H1 (cell line): ENCODE measurements around the gene LTO1. TPM values are rescaled to one million over a fixed set of nuclear protein-coding genes. Genes with fewer than 3 reads are reported as not detected.

Source experiments
- CTCF ChIA-PET: fragments of 300-600 bp; sonication (Branson Sonifier 250); formaldehyde crosslinking; loops from one replicate; lab custom pipeline; 2021; ENCODE audit not compliant: partially characterized antibody; lab: Charles Lee
- POLR2A ChIA-PET: fragments of 300-600 bp; sonication (Branson Sonifier 250); formaldehyde crosslinking; loops from one replicate; lab custom pipeline; 2021; ENCODE audit warnings: inconsistent platforms; ENCODE audit not compliant: partially characterized antibody; lab: Charles Lee
- DNase-seq, 2 experiments: peaks; one replicate each; pipeline versions ENCODE4 v3.0.0 to v3.0.0-alpha.2; 2010 to 2022; ENCODE audit warnings: low spot score in 2 of 2, low read depth in 1 of 2, mixed read lengths in 1 of 2
- FAIRE-seq: peaks from 2 replicates; lab custom pipeline; 2011; peaks lifted over from hg19 to GRCh38; lab: Jason Lieb, UNC
- H2AFZ ChIP-seq: 2 replicates; pipeline ENCODE4 v1.8.1; 2012; ENCODE audit warnings: low read length, inconsistent platforms
- H2AK5ac ChIP-seq: 2 replicates; pipeline ENCODE4 v1.6.1; 2013; ENCODE audit warnings: low read depth, low read length
- H2BK120ac ChIP-seq: replicated peaks from 2 replicates; pipeline ENCODE3; 2013; ENCODE audit warnings: low read depth, low read length, inconsistent platforms
- H2BK12ac ChIP-seq: 2 replicates; pipeline ENCODE4 v1.6.1; 2013; ENCODE audit warnings: low read depth, low read length
- H2BK15ac ChIP-seq: 2 replicates; pipeline ENCODE4 v1.6.1; 2013; ENCODE audit warnings: low read length
- H2BK20ac ChIP-seq: 2 replicates; pipeline ENCODE4 v1.6.1; 2013; ENCODE audit warnings: low read length
- H2BK5ac ChIP-seq: 2 replicates; pipeline ENCODE4 v1.6.1; 2013; ENCODE audit warnings: low read depth, low read length
- H3K14ac ChIP-seq: 2 replicates; pipeline ENCODE4 v1.6.1; 2013; ENCODE audit warnings: inconsistent platforms; ENCODE audit not compliant: insufficient read length
- H3K18ac ChIP-seq: 2 replicates; pipeline ENCODE4 v1.6.1; 2013; ENCODE audit warnings: low read length; ENCODE audit errors: extremely low read depth
- H3K23ac ChIP-seq: 2 replicates; pipeline ENCODE4 v1.6.1; 2013; ENCODE audit warnings: inconsistent platforms; ENCODE audit not compliant: insufficient read length
- H3K23me2 ChIP-seq: 2 replicates; pipeline ENCODE4 v1.6.1; 2013; ENCODE audit warnings: low read depth, low read length
- H3K27ac ChIP-seq: 2 replicates; pipeline ENCODE4 v1.6.1; 2011; ENCODE audit warnings: low read depth, low read length, inconsistent platforms
- H3K27me3 ChIP-seq, 4 experiments: replicated peaks in 1 of 4; 1 replicate in 1 of 4; 2 replicates in 3 of 4; pipeline versions ENCODE4 v1.6.1 to v1.8.1; 2011 to 2013; ENCODE audit warnings: low read length in 3 of 4, mild to moderate bottlenecking in 3 of 4, inconsistent platforms in 2 of 4, mixed read lengths in 2 of 4, moderate library complexity in 1 of 4; ENCODE audit not compliant: control insufficient read depth in 3 of 4, insufficient read depth in 3 of 4; ENCODE audit errors: extremely low read depth in 1 of 4
- H3K36me3 ChIP-seq, 4 experiments: 2 replicates each; pipeline versions ENCODE4 v1.6.1 to v1.8.1; 2011 to 2013; ENCODE audit warnings: mild to moderate bottlenecking in 4 of 4, low read length in 3 of 4, moderate library complexity in 2 of 4, control low read depth in 1 of 4, inconsistent platforms in 1 of 4; ENCODE audit not compliant: insufficient read depth in 4 of 4, control insufficient read depth in 2 of 4
- H3K4ac ChIP-seq: replicated peaks from 2 replicates; pipeline ENCODE3; 2013; ENCODE audit warnings: low read length, low read depth, mixed read lengths, inconsistent platforms; ENCODE audit not compliant: insufficient read length
- H3K4me1 ChIP-seq, 4 experiments: replicated peaks in 1 of 4; 1 replicate in 1 of 4; 2 replicates in 3 of 4; pipeline versions ENCODE4 v1.6.1 to v1.8.1; 2011 to 2013; ENCODE audit warnings: low read length in 3 of 4, inconsistent platforms in 2 of 4, mixed read lengths in 1 of 4; ENCODE audit not compliant: insufficient read depth in 4 of 4, control insufficient read depth in 3 of 4
- H3K4me2 ChIP-seq, 2 experiments: 2 replicates each; pipeline versions ENCODE4 v1.6.1 to v1.8.1; 2011 to 2013; ENCODE audit warnings: low read depth in 2 of 2, low read length in 2 of 2, control low read depth in 1 of 2, inconsistent platforms in 1 of 2, mild to moderate bottlenecking in 1 of 2; ENCODE audit not compliant: insufficient read depth in 1 of 2
- H3K4me3 ChIP-seq, 4 experiments: fragments of 200-600, 300-600 bp in 1 of 4; sonication (generic), shearing (Covaris generic), sonication (Bioruptor Twin) in 1 of 4; 2 replicates each; pipeline versions ENCODE4 v1.5.1 to v1.8.1; 2011 to 2016; ENCODE audit warnings: low read length in 4 of 4, low read depth in 3 of 4, control low read depth in 2 of 4, inconsistent platforms in 2 of 4, mild to moderate bottlenecking in 2 of 4, mixed read lengths in 1 of 4, moderate library complexity in 1 of 4; ENCODE audit not compliant: insufficient read depth in 2 of 4; ENCODE audit errors: extremely low read depth in 1 of 4
- H3K56ac ChIP-seq: replicated peaks from 2 replicates; pipeline ENCODE3; 2013; ENCODE audit warnings: low read depth, mild to moderate bottlenecking, mixed read lengths, low read length, inconsistent platforms; ENCODE audit not compliant: insufficient read length
- H3K79me1 ChIP-seq: 2 replicates; pipeline ENCODE4 v1.6.1; 2013; ENCODE audit warnings: low read depth, low read length, control low read depth
- H3K79me2 ChIP-seq, 2 experiments: 2 replicates each; pipeline versions ENCODE4 v1.6.1 to v1.8.1; 2012 to 2013; ENCODE audit warnings: low read length in 2 of 2, mild to moderate bottlenecking in 2 of 2, inconsistent platforms in 1 of 2; ENCODE audit not compliant: insufficient read depth in 2 of 2, control insufficient read depth in 1 of 2
- H3K9ac ChIP-seq, 4 experiments: replicated peaks in 1 of 4; 1 replicate in 1 of 4; 2 replicates in 3 of 4; pipeline versions ENCODE4 v1.6.1 to v1.8.1; 2011 to 2013; ENCODE audit warnings: low read depth in 3 of 4, low read length in 3 of 4, control low read depth in 2 of 4, mild to moderate bottlenecking in 2 of 4, moderate library complexity in 2 of 4, inconsistent platforms in 1 of 4; ENCODE audit errors: extremely low read depth in 1 of 4
- H3K9me3 ChIP-seq, 2 experiments: 2 replicates each; pipeline versions ENCODE4 v1.6.1 to v1.8.1; 2012 to 2013; ENCODE audit warnings: mild to moderate bottlenecking in 2 of 2, moderate library complexity in 2 of 2, control low read depth in 1 of 2, inconsistent platforms in 1 of 2, low read depth in 1 of 2, low read length in 1 of 2, mixed read lengths in 1 of 2; ENCODE audit not compliant: insufficient read depth in 2 of 2
- H4K20me1 ChIP-seq, 2 experiments: replicated peaks in 1 of 2; 2 replicates each; pipeline versions ENCODE3 to v1.8.1; 2011 to 2013; ENCODE audit warnings: inconsistent platforms in 2 of 2, low read length in 2 of 2, mild to moderate bottlenecking in 1 of 2; ENCODE audit not compliant: insufficient read depth in 2 of 2, control insufficient read depth in 1 of 2
- H4K5ac ChIP-seq: 2 replicates; pipeline ENCODE4 v1.6.1; 2013; ENCODE audit warnings: low read length, low read depth, mixed read lengths, inconsistent platforms; ENCODE audit not compliant: insufficient read length
- H4K8ac ChIP-seq: 2 replicates; pipeline ENCODE4 v1.8.0; 2013; ENCODE audit warnings: mild to moderate bottlenecking, moderate library complexity, low read length, inconsistent platforms; ENCODE audit not compliant: insufficient read depth; ENCODE audit errors: extremely low read depth
- H4K91ac ChIP-seq: replicated peaks from 2 replicates; pipeline ENCODE3; 2013; ENCODE audit warnings: low read length, mixed read lengths, inconsistent platforms; ENCODE audit not compliant: insufficient read length
- BACH1 ChIP-seq: IDR thresholded peaks from 2 replicates; pipeline ENCODE4 v1.6.1; 2012; ENCODE audit warnings: low read length, improper control_type of control experiment
- BCL11A ChIP-seq, 2 experiments: IDR thresholded peaks; one replicate each; pipeline ENCODE4 v1.6.1; 2011; ENCODE audit warnings: low read depth in 2 of 2, low read length in 2 of 2, mild to moderate bottlenecking in 2 of 2
- HDAC6 ChIP-seq: IDR thresholded peaks from one replicate; pipeline ENCODE4 v1.7.1; 2012; ENCODE audit warnings: low read depth, mild to moderate bottlenecking, inconsistent platforms, low read length, moderate library complexity
- KDM1A ChIP-seq: fragments of 200-600, 300-600 bp; sonication (generic); IDR thresholded peaks from 2 replicates; pipeline ENCODE4 v1.7.1; 2016; ENCODE audit warnings: mild to moderate bottlenecking, low read length, borderline replicate concordance
- RBBP5 ChIP-seq: IDR thresholded peaks from 2 replicates; pipeline ENCODE4 v1.7.1; 2012; ENCODE audit warnings: low read depth, mild to moderate bottlenecking, inconsistent platforms, low read length, moderate library complexity, borderline replicate concordance
- SIRT6 ChIP-seq: IDR thresholded peaks from one replicate; pipeline ENCODE4 v1.7.1; 2012; ENCODE audit warnings: low read length, inconsistent platforms
- WGBS, 2 experiments: shearing (Covaris generic) in 1 of 2; methylation state at CpG; one replicate each; pipeline versions ENCODE4 v1.1.6 to v1.1.7; 2013 to 2015; ENCODE audit warnings: low lambda C conversion rate in 2 of 2, mixed read lengths in 2 of 2, inconsistent platforms in 1 of 2, low coverage in 1 of 2, missing lambda C conversion rate in 1 of 2; ENCODE audit not compliant: insufficient replicate concordance in 2 of 2, insufficient coverage in 1 of 2, insufficient read length in 1 of 2; ENCODE audit errors: extremely low coverage in 1 of 2, missing lambda C conversion rate in 1 of 2; 5-methylcytosine and 5-hydroxymethylcytosine counted together
- polyA plus RNA-seq, 7 experiments: library from polyadenylated mRNA; depleted of rRNA in 3 of 7; stranded (reverse) in 5 of 7; unstranded in 2 of 7; fragments of >200 nt in 5 of 7; fragments of 200-250 nt in 2 of 7; gene quantifications; 1 replicate in 5 of 7; 2 replicates in 1 of 7; 4 replicates in 1 of 7; pipeline versions ENCODE4 v1.2.1 to v1.2.3, GENCODE V29; 2011 to 2013; ENCODE audit warnings: missing spikeins in 2 of 7, mixed read lengths in 2 of 7
- total RNA-seq: library from RNA; stranded (reverse); fragmentation: NEBNext Ultra II Directional; extraction: Animal tissue kit (Norgen Biotek cat#: 25700); gene quantifications from 2 replicates; pipeline ENCODE4 v1.2.1, GENCODE V29; 2021
- TF ChIP-seq, protein P1 (sequence below), 3 experiments: IDR thresholded peaks; 1 replicate in 2 of 3; 2 replicates in 1 of 3; pipeline versions ENCODE4 v1.5.1 to v1.6.1; 2011; ENCODE audit warnings: low read length in 3 of 3, mild to moderate bottlenecking in 3 of 3, inconsistent platforms in 2 of 3, low read depth in 1 of 3, moderate library complexity in 1 of 3; ENCODE audit not compliant: insufficient read depth in 1 of 3; ENCODE audit errors: control extremely low read depth in 1 of 3

LTO1 gene
- total and polyA plus RNA-seq, 2 of the 8 experiments (the other 6 are each of a cell fraction or from before 2014, with no cell fraction given) = 15.4 to 21.3 TPM

DNA sequence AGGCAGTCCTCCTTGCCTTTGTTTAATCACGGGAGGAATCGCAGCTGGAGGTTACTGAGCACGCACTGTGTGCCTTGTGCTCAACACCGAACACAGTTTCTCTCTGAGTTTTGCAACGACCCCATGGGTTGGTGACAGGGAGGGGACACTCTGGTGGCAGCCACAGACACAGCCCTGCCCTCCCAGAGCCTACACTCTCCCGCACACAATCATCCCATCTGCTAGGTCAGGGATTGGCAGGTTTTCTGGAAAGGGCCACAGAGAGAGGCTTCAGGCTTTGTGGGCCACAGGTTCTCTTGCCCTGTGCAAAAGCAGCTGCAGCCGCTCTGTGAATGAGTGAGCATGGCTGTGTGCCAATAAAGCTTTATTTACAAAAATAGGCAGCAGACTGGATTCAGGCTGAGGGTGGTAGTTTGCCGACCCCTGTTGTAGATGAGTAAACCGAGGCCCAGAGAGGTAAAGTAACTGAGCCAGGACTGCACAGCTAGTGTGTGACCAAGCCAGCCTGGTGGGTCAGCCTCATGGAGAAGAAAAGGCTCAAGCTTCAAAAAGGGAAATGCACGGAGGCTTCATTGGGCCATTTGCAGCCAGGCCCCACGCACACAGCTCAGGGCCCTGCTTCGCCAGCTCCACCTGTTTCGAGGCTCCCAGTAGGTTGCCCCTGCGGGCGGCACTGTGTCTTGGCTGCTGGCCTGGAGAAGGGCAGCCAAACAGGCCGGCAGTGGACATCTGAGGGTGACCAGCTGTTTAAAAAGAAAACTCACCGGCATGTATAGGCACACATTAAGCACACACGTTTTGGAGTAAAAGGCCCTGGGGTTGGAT, 16.3 kb downstream of the LTO1 start:
- Histone ChIP-seq H2AK5ac (0 out of 2 replicates have a peak overlapping the region, but pooled peaks have one; percentile 11), H3K4me2 (no peak overlapping the region), H2BK120ac (peak overlapping the region; percentile 30), H3K4ac (peak overlapping the region; percentile 5), H3K4me1 (peaks cover 5 to 18% (median 13%) of the 10 kb centered on the region in 4 experiments), H2BK12ac (peak overlapping the region; percentile 94), H3K14ac (no peak overlapping the region), H3K79me2 (no peaks in the 10 kb centered on the region), H3K18ac (peak overlapping the region; percentile 52), H3K36me3 (peaks cover 0 to 7% (median 4%) of the 10 kb centered on the region in 4 experiments; a peak in 4 of 8 replicates), H2BK20ac (peak overlapping the region; percentile 55; the same call in 1 of the 2 replicates), H3K79me1 (no peaks in the 10 kb centered on the region), H3K9ac (peak overlapping the region in 1 of 4 experiments; percentile 27; a peak in 2 of 7 replicates), H2BK5ac (peak overlapping the region; percentile 9; the same call in 1 of the 2 replicates), H3K23ac (no peak overlapping the region), H4K91ac (peak overlapping the region; percentile 20), H3K56ac (no peak overlapping the region), H3K27ac (no peak overlapping the region), H2BK15ac (peak overlapping the region; percentile 83), H3K4me3 (no peak overlapping the region; a peak in 1 of 8 replicates), H4K5ac (peak overlapping the region; percentile 5), H3K23me2 (no peaks in the 10 kb centered on the region), H2AFZ (peak overlapping the region; percentile 54), H3K9me3 (no peaks in the 10 kb centered on the region), H4K20me1 (no peaks in the 10 kb centered on the region), H4K8ac (peak overlapping the region; percentile 17; the same call in 1 of the 2 replicates), H3K27me3 (no peaks in the 10 kb centered on the region; a peak in 1 of 7 replicates)
- 87% methylated on average over 18 of the region's 18 CpGs; no CpG with 5 or more reads in 1 of the 2 experiments for WGBS, 2 experiments
- CTCF ChIA-PET = interaction anchor here (0.6 to 8.4 kb wide), 14 partner anchors 11 to 815 kb away, joined by 3 to 81 read pairs (median 4); partner anchors contain the start of gene LTO1
- TF ChIP-seq, protein P1, sequence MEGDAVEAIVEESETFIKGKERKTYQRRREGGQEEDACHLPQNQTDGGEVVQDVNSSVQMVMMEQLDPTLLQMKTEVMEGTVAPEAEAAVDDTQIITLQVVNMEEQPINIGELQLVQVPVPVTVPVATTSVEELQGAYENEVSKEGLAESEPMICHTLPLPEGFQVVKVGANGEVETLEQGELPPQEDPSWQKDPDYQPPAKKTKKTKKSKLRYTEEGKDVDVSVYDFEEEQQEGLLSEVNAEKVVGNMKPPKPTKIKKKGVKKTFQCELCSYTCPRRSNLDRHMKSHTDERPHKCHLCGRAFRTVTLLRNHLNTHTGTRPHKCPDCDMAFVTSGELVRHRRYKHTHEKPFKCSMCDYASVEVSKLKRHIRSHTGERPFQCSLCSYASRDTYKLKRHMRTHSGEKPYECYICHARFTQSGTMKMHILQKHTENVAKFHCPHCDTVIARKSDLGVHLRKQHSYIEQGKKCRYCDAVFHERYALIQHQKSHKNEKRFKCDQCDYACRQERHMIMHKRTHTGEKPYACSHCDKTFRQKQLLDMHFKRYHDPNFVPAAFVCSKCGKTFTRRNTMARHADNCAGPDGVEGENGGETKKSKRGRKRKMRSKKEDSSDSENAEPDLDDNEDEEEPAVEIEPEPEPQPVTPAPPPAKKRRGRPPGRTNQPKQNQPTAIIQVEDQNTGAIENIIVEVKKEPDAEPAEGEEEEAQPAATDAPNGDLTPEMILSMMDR (IDR thresholded peaks at IDR 0.05; ENCODE audit: control extremely low read depth in 1 of 3, insufficient read depth in 1 of 3, low read depth in 1 of 3, low read length in 3 of 3) = no peak
- TF ChIP-seq KDM1A (no peak), SIRT6 (no peak), BACH1 (no peak), HDAC6 (no peak), BCL11A (IDR thresholded peaks at IDR 0.05; ENCODE audit: low read depth in 2 of 2, low read length in 2 of 2) (no peak), RBBP5 (no peak)
- POLR2A ChIA-PET = interaction anchor here (1.0 to 10.9 kb wide), 8 partner anchors 9 to 545 kb away, joined by 3 to 197 read pairs (median 4); partner anchors contain the start of genes CCND1 and FGF19
- FAIRE-seq (no peak), DNase-seq (no peak)
